ENCODE results near the gene TMEM132A.

The TMEM132A gene

GRCh38 chr11:60977224-60977623 is 53.0 kb downstream of the TMEM132A start:
- H3K4me3 ChIP-seq (ENCODE audit: low read depth, low read length) = no peak overlapping the region
- DNase-seq (ENCODE audit: low read depth, low spot score) = no peak
- CTCF ChIA-PET = interaction anchor here (1.6 kb wide), 1 partner anchor 14 kb away, joined by 5 read pairs; no protein-coding TSS in a partner anchor
- TF ChIP-seq CTCF (IDR thresholded peaks at IDR 0.05; ENCODE audit: insufficient read depth, low read length, missing control alignments) = no peak
- POLR2A ChIA-PET = no interaction called here

GRCh38 chr11:60977836-60978235 is 53.6 kb downstream of the TMEM132A start:
- POLR2A ChIA-PET = no interaction called here
- CTCF ChIA-PET = interaction anchor here (2.1 kb wide), 1 partner anchor 9 kb away, joined by 10 read pairs; no protein-coding TSS in a partner anchor
- TF ChIP-seq CTCF (IDR thresholded peaks at IDR 0.05; ENCODE audit: insufficient read depth, low read length, missing control alignments) = no peak
- H3K4me3 ChIP-seq (ENCODE audit: low read depth, low read length) = no peak overlapping the region
- no peak for DNase-seq (ENCODE audit: low read depth, low spot score)

- no peak for TF ChIP-seq CTCF (IDR thresholded peaks at IDR 0.05; ENCODE audit: insufficient read depth, low read length, missing control alignments)
- DNase-seq (ENCODE audit: low read depth, low spot score) = no peak
- POLR2A ChIA-PET = no interaction called here
- no peak overlapping the region for H3K4me3 ChIP-seq (ENCODE audit: low read depth, low read length)
- CTCF ChIA-PET = interaction anchor here (0.8 to 2.1 kb wide), 2 partner anchors 9 to 36 kb away, joined by 3 to 10 read pairs; no protein-coding TSS in a partner anchor
Measured at GRCh38 chr11:60978546-60979380, 54.5 kb downstream of the TMEM132A start.

GRCh38 chr11:60981515-60981914 is 57.3 kb downstream of the TMEM132A start:
- no peak for TF ChIP-seq CTCF (IDR thresholded peaks at IDR 0.05; ENCODE audit: insufficient read depth, low read length, missing control alignments)
- CTCF ChIA-PET = interaction anchor here (1.7 kb wide), 1 partner anchor 11 kb away, joined by 6 read pairs; no protein-coding TSS in a partner anchor
- DNase-seq (ENCODE audit: low read depth, low spot score) = no peak

GRCh38 chr11:60982184-60982583 is 57.9 kb downstream of the TMEM132A start:
- no peak for DNase-seq (ENCODE audit: low read depth, low spot score)
- CTCF ChIA-PET = interaction anchor here (1.7 kb wide), 1 partner anchor 12 kb away, joined by 6 read pairs; no protein-coding TSS in a partner anchor
- no peak for TF ChIP-seq CTCF (IDR thresholded peaks at IDR 0.05; ENCODE audit: insufficient read depth, low read length, missing control alignments)
- no peak overlapping the region for H3K4me3 ChIP-seq (ENCODE audit: low read depth, low read length)
- POLR2A ChIA-PET = no interaction called here

More at GRCh38 chr11:60981515-60981914, 57.3 kb downstream of the TMEM132A start:
- no peak overlapping the region for H3K4me3 ChIP-seq (ENCODE audit: low read depth, low read length)
- POLR2A ChIA-PET = no interaction called here

- no peak for DNase-seq (ENCODE audit: low read depth, low spot score)
- ChIA-PET POLR2A (no interaction called here), CTCF (interaction anchor here (0.9 to 1.3 kb wide), 2 partner anchors 13 to 14 kb away, joined by 4 to 5 read pairs; partner anchors contain the start of gene CD6)
- H3K4me3 ChIP-seq (ENCODE audit: low read depth, low read length) = no peak overlapping the region
- TF ChIP-seq CTCF (IDR thresholded peaks at IDR 0.05; ENCODE audit: insufficient read depth, low read length, missing control alignments) = no peak
Measured at GRCh38 chr11:60984149-60984548, 59.9 kb downstream of the TMEM132A start.
